ENCODE results near the gene FAM209B.

The FAM209B gene

DNA sequence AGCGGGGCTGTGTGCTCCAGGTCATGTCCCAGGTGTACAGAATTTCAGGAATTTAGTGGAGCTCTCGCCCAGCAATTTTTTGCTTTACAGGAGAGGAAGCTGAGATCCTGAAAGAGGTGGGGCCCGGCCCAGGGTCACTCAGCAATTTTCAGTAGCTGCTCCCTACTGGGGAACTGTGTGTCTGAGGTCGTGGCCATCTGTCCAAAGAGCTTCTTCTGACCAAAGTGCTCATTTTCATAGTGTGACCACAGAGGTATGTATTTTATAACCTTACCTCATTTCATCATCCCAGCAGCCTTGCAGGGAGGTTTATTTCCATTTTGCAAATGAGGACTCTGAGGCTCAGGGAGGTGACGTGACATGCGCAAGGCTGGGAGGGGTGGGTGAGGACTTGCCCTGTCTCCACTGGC lies 46.3 kb downstream of the FAM209B start:
- Histone ChIP-seq H3K27ac (ENCODE audit: low read depth, low read length, poor library complexity, severe bottlenecking) (no peak overlapping the region), H3K27me3 (ENCODE audit: insufficient read depth, low read length) (no peaks in the 10 kb centered on the region), H3K79me2 (ENCODE audit: insufficient read depth, low read length) (no peaks in the 10 kb centered on the region), H3K4me2 (ENCODE audit: low read length) (no peak overlapping the region), H3K9me3 (ENCODE audit: low read length) (no peaks in the 10 kb centered on the region), H3K9ac (ENCODE audit: low read length) (no peak overlapping the region), H2AFZ (ENCODE audit: low read length) (no peak overlapping the region), H4K20me1 (ENCODE audit: insufficient read depth, low read length) (no peaks in the 10 kb centered on the region), H3K4me3 (ENCODE audit: low read depth, low read length, poor library complexity, severe bottlenecking) (no peak overlapping the region), H3F3A (ENCODE audit: insufficient read depth, low read length) (no peaks in the 10 kb centered on the region), H3K9me2 (ENCODE audit: low read depth, low read length) (no peaks in the 10 kb centered on the region), H3K4me1 (ENCODE audit: insufficient read depth, low read length, severe bottlenecking) (no peaks in the 10 kb centered on the region), H3K36me3 (ENCODE audit: insufficient read depth, low read length) (no peaks in the 10 kb centered on the region)
- no peak for TF ChIP-seq EZH2 (IDR thresholded peaks at IDR 0.05; ENCODE audit: borderline replicate concordance, low read length)
- no peak for TF ChIP-seq CTCF (IDR thresholded peaks at IDR 0.05; ENCODE audit: low read length)

DNA sequence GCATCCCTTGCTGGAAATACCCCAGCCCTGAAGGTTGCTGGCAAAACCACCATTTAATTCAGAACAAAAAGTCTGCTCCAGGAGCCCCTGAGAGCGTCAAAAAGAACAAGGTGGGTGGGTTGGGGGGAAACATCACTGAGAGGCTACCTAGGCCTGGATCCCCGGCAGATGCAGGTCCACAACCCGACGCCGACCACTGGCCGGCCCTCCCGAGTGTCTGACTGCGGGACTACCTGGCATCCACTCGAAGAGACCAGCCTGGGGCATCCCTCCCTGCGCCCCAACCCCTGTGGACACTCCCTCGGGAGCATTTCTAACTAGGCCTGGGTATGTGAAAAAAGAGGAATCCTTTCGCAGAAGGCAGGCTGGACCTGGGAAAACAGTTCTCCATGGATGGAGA lies 47.2 kb downstream of the FAM209B start:
- Histone ChIP-seq H3K9me2 (ENCODE audit: low read depth, low read length) (no peaks in the 10 kb centered on the region), H3K36me3 (ENCODE audit: insufficient read depth, low read length) (no peaks in the 10 kb centered on the region), H3K27ac (ENCODE audit: low read depth, low read length, poor library complexity, severe bottlenecking) (no peak overlapping the region), H3K27me3 (ENCODE audit: insufficient read depth, low read length) (no peaks in the 10 kb centered on the region), H3K4me3 (ENCODE audit: low read depth, low read length, poor library complexity, severe bottlenecking) (no peak overlapping the region), H3K9me3 (ENCODE audit: low read length) (no peaks in the 10 kb centered on the region), H3K4me2 (ENCODE audit: low read length) (no peak overlapping the region), H3F3A (ENCODE audit: insufficient read depth, low read length) (no peaks in the 10 kb centered on the region), H4K20me1 (ENCODE audit: insufficient read depth, low read length) (no peaks in the 10 kb centered on the region), H3K4me1 (ENCODE audit: insufficient read depth, low read length, severe bottlenecking) (no peaks in the 10 kb centered on the region), H3K79me2 (ENCODE audit: insufficient read depth, low read length) (no peaks in the 10 kb centered on the region), H3K9ac (ENCODE audit: low read length) (no peak overlapping the region), H2AFZ (ENCODE audit: low read length) (no peak overlapping the region)
- TF ChIP-seq CTCF (IDR thresholded peaks at IDR 0.05; ENCODE audit: low read length) (no peak), EZH2 (IDR thresholded peaks at IDR 0.05; ENCODE audit: borderline replicate concordance, low read length) (no peak)

DNA sequence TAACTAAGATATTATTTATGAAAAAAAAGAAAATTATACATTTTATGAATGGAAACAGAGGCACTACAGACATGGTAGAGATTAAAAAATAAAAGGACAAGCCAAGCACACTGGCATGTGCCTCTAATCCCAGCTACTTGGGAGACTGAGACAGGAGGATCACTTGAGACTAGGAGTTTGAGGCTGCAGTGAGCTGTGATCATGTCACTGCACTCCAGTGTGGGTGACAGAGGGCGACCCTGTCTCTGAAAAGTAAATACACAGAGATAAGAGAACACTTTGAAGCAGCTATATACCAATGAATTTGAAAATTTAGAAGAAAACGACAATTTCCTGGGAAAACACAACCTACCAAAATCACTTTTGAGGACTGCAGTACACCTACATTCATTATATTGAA lies 48.7 kb downstream of the FAM209B start:
- no peaks in the 10 kb centered on the region for H3K9me2 ChIP-seq (ENCODE audit: low read depth, low read length)
- no peak overlapping the region for H3K4me2 ChIP-seq (ENCODE audit: low read length)
- TF ChIP-seq CTCF (IDR thresholded peaks at IDR 0.05; ENCODE audit: low read length) (no peak), EZH2 (IDR thresholded peaks at IDR 0.05; ENCODE audit: borderline replicate concordance, low read length) (no peak)

More for the DNA sequence above, 48.7 kb downstream of the FAM209B start:
- H3K9ac ChIP-seq (ENCODE audit: low read length): no peak overlapping the region
- no peaks in the 10 kb centered on the region for H3K36me3 ChIP-seq (ENCODE audit: insufficient read depth, low read length)
- H3K27ac ChIP-seq (ENCODE audit: low read depth, low read length, poor library complexity, severe bottlenecking): no peak overlapping the region
- H3F3A ChIP-seq (ENCODE audit: insufficient read depth, low read length): no peaks in the 10 kb centered on the region
- no peaks in the 10 kb centered on the region for H4K20me1 ChIP-seq (ENCODE audit: insufficient read depth, low read length)
- no peaks in the 10 kb centered on the region for H3K4me1 ChIP-seq (ENCODE audit: insufficient read depth, low read length, severe bottlenecking)
- H3K9me3 ChIP-seq (ENCODE audit: low read length): no peaks in the 10 kb centered on the region
- no peak overlapping the region for H3K4me3 ChIP-seq (ENCODE audit: low read depth, low read length, poor library complexity, severe bottlenecking)
- no peaks in the 10 kb centered on the region for H3K79me2 ChIP-seq (ENCODE audit: insufficient read depth, low read length)
- H2AFZ ChIP-seq (ENCODE audit: low read length): no peak overlapping the region
- H3K27me3 ChIP-seq (ENCODE audit: insufficient read depth, low read length): no peaks in the 10 kb centered on the region

All from OCI-LY1 (cell line).